GM19043 (cell line): ENCODE measurements around the gene CETP.
A peak's percentile ranks its signal among the peaks of the same experiment; 100 is the strongest.
"Not testable (repeated sequence)": the region's sequence is repeated elsewhere in the genome, so short reads cannot be mapped to it uniquely, and the experiment has no call there.

Source experiments
- ATAC-seq: cut with Tn5 transposase; IDR thresholded peaks from one replicate; pipeline ENCODE4 v1.9.1; 2021; ENCODE audit warnings: low read depth; ENCODE audit not compliant: unreplicated experiment

The CETP gene

DNA sequence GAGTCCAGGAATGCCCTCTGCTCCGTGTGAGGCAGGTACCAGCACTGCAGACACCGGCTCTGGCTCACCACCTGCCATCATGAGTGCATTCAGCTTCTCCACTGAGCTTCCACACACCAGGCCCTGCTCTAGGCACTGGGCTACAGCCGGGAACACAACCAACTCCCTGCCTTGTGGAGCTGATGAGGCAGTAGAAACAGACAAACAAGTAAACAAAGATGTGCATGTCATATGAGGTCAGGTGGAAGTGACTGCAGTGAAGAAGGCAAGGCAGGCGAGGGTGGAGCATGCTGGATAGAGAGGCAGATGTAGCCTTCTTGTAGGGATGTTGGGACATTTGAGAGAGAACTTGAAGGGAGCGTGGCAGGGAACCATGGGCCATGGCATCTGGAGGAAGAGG is 32.6 kb downstream of the CETP start:
- ATAC-seq = no peak

DNA sequence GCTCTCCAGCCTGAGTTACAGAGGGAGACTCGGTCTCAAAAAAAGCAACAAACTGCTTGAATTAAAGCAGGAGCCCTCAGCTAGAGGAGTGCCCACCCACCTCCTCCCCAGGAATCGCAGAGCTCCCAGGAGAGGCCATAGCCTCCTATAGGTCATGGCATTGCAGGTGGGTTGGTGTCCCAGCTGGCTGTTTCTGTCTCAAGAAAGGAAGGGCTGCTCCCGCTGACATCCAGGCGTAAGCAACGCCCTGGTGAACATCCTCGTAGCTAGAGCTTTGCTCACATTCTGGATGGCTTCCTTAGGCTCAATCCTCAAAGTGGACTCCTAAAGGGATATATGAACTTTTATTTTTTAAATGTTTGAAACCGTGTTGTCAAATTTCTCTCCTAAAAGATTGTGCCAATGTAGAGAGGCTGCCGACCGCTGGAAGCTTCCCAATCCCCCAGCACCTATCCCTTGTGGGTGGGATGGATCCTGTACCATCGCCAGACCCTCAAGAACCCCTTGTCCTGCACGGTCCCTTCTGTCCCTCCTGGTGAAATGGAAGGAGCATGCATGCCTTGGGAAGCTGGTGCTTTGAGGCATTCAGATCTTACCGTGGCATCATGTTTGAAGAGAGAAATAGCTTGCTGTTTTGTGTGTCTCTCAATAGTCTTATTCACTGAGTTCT is 33.5 kb downstream of the CETP start:
- no peak for ATAC-seq

DNA sequence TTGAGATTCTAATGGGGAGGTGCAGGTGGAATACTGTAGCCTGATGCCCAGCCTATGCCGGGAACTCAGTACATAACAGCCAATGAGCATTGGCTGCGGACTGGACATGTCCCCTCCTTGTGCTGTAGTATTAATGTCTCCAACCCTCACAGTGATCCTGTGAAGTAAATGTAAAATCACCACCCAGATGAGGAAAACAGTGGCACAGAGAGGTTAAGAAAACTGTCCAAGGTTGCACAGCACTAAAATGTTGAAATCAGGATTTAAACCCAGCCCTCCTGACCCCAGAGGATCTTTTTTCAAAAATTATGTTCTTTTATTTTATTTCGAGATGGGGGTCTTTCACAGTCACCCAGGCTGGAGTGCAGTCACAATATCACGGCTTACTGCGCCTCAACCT is 35.5 kb downstream of the CETP start:
- ATAC-seq = no peak

DNA sequence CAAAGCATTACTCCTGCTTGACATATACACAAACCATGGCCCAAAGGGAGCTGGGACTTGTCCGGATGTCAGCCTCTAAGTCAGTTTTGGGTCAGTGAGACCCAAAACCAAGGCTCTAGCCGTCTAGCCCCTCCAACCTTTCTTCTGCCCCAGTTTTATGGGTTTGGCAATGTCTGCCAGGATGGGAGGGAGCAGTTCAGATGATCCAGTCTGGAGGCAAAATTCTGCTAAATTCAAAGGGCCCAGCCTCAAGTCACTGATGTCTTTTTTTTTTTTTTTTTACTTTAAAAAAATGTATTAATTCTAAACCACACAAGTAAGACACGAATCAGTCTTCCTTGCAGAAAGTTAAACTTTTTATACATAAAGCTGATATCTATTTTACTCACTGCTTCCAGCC is 36.2 kb downstream of the CETP start:
- no peak for ATAC-seq

DNA sequence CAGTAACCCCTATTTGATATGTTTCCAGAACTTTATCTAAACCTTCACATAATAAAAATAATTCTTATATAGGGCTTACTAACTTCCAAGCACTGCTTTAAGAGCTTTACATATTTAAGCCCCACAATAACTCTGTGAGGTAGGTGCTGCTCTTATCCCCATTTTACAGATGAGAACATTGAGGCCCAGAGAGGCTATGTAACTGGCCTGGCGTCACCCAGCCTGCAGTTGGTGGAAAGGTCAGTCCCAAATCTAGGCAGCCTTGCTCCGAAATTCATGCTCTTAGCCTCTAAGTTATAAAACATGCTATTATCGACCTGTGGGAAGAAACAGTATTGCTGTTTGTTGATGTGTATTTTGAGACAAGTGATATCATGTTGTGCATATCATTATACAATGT is 36.6 kb downstream of the CETP start:
- ATAC-seq = no peak

DNA sequence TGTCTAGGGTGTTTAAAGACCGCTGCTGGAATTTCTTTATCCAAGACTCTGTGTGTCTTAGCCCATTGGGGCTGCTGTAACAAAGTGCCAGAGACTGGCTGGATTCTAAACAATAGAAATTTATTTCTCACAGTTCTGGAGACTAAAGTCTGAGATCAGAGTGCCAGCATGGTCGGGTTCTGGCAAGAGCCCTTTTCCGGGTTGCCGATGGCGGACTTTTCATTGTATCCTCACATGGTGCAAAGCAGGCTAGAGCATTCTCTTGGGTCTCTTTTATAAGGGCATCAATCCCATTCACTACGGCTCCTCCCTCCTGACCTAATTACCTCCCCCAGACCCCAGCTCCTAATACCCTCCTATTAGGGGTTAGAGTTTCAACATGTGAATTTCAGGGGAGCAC is 37.1 kb downstream of the CETP start:
- ATAC-seq = no peak

- ATAC-seq = no peak
Measured at GRCh38 chr16:56999409-57000270, 37.9 kb downstream of the CETP start.

- ATAC-seq = peak; percentile 49
Measured at GRCh38 chr16:57000271-57001025, 38.7 kb downstream of the CETP start.

DNA sequence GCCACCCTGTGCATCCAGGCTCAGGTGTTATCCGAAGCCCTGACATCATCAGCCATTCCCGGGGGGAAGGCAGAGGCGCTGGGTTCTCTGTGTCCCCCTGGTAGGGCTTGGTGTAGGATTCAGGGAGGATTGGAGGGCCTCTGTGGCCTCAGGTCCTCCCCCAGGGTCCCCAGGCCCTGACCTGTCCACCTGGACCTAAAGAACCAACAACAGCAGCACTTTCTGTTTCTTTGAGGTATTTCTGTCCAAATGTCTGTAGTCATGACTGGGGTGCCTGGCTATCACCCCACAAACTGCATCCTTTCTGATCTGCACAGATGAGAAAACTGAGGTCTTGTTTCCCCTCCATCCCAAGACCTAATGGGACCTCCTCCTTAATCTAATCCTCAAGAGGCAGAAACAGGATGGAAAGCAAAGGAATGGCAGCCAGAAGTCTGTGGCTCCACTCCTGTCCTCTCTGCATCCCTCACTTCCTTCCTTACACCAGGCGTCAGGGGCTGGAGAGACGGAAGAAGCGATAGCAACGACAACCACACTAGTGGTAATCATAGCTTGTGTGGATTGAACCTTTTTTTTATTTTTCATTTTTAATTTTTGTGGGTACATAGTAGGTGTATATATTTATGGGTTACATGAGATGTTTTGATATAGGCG is 39.4 kb downstream of the CETP start:
- no peak for ATAC-seq

DNA sequence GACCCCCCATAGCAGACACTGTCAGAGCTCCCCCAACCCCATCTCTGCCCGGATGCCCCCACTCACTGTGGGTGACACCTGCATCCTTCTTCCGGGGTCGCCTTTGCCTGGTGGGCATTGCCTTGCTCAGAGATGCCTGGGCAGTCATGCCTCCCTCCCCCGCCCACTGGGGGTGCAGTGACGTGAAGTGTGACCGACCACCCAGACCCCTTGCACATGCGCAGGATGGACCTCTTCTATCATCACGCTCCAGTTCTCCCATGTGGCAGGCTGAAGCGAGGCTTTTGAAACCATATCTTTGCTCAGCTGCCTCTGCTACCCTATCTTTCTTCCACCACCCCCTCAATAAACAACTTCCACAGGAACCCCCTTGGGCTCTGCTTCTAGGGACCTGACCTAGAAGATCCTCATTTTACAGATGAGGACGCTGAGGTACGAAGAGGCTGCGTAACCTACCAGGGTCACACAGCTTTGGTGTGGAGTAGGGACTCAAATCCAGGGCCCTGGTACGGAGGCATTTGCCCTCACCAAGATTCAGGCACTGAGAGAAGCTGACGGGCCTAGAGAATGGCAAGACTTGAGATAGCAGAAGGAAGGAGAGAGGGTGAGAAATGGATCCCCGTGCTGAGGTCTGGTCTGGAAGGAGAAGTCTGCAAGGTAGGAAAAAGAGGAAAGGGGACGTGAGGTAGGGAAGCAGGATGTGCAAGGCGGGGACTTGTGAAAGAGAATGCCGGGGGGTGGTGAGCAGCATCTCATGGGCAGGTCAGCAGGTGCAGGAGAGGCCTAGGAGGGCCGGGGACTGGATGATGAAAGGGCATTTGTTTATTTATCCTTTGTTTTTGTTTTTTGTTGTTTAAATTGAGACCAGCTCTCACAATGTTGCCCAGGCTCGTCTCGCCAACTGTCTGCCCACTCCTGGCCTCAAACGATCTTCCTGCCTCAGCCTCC is 42.0 kb downstream of the CETP start:
- no peak for ATAC-seq

- ATAC-seq = no peak
Measured at GRCh38 chr16:57004387-57005250, 42.9 kb downstream of the CETP start.

- ATAC-seq = not testable (repeated sequence)
Measured at GRCh38 chr16:57005597-57005996, 43.8 kb downstream of the CETP start.

DNA sequence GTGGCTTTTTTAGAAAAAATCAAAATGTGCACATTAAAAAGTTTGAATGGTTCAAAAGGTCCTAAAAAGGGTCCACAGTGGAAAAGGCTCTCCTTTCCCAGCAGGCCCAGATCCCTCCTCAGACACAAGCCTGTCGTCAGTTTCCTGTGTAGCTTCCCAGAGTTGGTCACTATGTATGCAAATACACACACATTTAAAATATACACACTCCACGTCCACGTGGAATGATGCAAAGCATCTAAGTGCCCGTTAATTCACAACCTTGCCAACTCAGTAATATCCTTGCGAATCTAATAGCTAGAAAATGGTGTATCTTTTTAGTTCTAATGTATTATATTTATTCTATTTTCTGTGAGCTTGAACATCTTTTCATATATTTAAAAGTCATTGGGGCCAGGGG is 45.3 kb downstream of the CETP start:
- ATAC-seq = no peak

DNA sequence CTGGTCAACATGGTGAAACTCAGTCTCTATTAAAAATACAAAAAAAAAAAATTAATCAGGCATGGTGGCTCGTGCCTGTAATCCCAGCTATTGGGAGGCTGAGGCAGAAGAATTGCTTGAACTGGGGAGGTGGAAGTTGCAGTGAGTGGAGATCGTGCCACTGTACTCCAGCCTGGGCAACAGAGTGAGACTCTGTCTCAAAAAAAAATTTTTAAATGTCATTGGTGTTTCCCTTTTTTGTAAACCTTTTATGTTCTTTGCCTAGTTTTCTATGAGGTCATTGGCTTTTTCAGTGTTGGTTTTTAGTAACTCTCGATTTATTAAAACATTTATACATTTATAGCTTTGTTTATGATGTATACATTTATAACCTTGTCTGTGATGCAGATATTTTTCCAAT is 45.8 kb downstream of the CETP start:
- ATAC-seq = no peak

DNA sequence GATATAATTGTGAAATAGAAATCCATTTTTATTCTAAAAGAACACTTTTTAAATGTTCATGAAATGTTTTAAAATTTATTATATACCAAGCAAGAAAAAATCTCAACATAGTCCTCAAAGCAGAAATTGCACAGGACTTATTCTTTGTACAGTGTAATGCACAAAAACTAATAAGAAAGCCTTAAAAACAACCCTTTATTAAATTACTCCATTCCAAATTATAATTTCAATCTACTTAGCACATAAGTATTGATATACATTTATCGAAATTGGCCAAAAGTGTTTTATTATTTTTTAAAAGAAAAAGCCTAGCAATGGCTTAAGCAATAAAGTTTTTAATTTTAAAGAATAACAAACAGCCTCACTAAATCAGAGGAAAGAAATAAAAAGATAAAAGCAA is 46.7 kb downstream of the CETP start:
- no peak for ATAC-seq

- ATAC-seq = no peak
Measured at GRCh38 chr16:57009643-57010170, 48.0 kb downstream of the CETP start.

DNA sequence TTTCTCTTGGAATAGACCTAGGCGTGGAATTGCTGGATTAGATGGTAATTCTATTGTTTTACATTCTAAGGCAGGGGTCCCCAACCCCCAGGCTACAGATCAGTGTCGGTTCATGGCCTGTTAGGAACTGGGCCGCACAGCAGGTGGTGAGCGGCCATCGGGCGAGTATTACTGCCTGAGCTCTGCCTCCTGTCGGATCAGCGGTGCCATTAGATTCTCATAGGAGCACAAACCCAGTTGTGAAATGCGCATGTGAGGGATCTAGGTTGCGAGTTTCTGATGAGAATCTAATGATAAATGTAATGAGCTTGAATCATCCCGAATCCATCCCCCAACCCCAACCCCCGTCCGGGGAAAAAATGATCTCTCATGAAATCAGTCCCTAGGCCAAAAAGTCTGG is 50.6 kb downstream of the CETP start:
- no peak for ATAC-seq

DNA sequence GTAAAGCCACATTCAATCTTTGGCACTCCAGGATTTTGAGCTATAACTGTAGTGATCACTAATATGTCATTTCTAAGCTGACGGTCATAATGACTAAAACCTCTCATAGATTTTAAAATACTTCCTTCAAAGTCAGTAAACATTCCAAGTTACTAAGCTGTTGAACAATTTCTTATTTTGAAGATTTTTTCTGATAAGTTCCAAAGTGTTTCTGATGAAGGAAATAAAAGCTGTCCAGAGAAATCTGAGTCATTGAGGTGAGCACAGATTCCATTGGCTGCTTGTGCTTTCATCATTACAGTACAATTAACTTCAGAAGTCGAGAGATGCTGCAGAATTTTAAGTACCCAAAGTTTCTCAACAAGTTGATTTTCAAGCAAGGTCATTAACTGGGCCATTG is 51.5 kb downstream of the CETP start:
- no peak for ATAC-seq

DNA sequence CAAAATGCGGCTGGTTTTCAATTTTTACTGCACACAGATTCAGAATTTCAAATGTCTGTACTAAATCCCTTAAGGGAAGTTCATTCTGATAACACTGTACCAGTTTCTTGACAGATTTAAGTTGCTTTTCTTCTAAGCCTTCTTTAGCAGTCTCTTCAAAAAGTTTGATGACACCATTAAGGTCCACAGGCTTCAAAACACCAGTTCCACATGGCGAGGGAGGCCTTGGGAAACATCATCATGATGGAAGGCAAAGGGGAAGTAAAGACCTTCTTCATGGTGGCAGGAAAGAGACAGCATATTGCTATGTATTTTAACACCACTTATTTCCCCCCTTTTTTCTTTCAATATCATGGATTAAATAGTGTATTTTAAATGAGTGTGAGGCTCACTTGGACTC is 52.2 kb downstream of the CETP start:
- ATAC-seq = no peak
